Activated CD8-positive, alpha-beta T cell treated with anti-CD3 and anti-CD28 coated beads, Interleukin-2, amount 10 ng/mL, durations not matched to agents 7 days and 5 days (primary cell): ENCODE results near the gene LTO1. TPM values are rescaled to one million over a fixed set of nuclear protein-coding genes. Genes with fewer than 3 reads are reported as not detected.
"Not testable (repeated sequence)": the region's sequence is repeated elsewhere in the genome, so short reads cannot be mapped to it uniquely, and the experiment has no call there.

ENCODE experiments used
- ATAC-seq: fragments of 150-1000 bp; cut with Tn5 transposase; one replicate; pipeline ENCODE4 v1.10.0; 2021; ENCODE audit warnings: moderate library complexity
- CTCF ChIA-PET: fragments of 350-600 bp; sonication (Branson Sonifier 250); formaldehyde crosslinking; loops from one replicate; lab custom pipeline; 2021; ENCODE audit warnings: antibody characterized with exemption; lab: Charles Lee
- POLR2A ChIA-PET: fragments of 350-600 bp; sonication (Branson Sonifier 250); formaldehyde crosslinking; loops from one replicate; lab custom pipeline; 2021; ENCODE audit warnings: antibody characterized with exemption; lab: Charles Lee
- DNase-seq: peaks from one replicate; pipeline ENCODE4 v3.0.0-alpha.2; 2020
- H3K27ac Mint-ChIP-seq: one replicate; pipeline ENCODE4 v1.8.0; 2021; ENCODE audit warnings: mild to moderate bottlenecking, mixed read lengths
- H3K27me3 Mint-ChIP-seq: one replicate; pipeline ENCODE4 v1.8.0; 2021; ENCODE audit warnings: low read depth, mixed read lengths
- H3K36me3 Mint-ChIP-seq: one replicate; pipeline ENCODE4 v1.8.0; 2021; ENCODE audit warnings: low read depth, mixed read lengths
- H3K4me1 Mint-ChIP-seq: one replicate; pipeline ENCODE4 v1.8.0; 2021; ENCODE audit warnings: low read depth, mixed read lengths
- H3K4me3 Mint-ChIP-seq: one replicate; pipeline ENCODE4 v1.8.0; 2021; ENCODE audit warnings: mild to moderate bottlenecking, mixed read lengths
- H3K9me3 Mint-ChIP-seq: one replicate; pipeline ENCODE4 v1.8.0; 2022; ENCODE audit warnings: mixed read lengths; ENCODE audit not compliant: insufficient read depth
- total RNA-seq, 2 experiments: library from RNA; stranded (reverse); gene quantifications; one replicate each; pipeline ENCODE4 v1.2.3, GENCODE V29; 2021

LTO1 gene
- total RNA-seq, 2 experiments from 2014 or later: 21.0 to 23.0 TPM

DNA sequence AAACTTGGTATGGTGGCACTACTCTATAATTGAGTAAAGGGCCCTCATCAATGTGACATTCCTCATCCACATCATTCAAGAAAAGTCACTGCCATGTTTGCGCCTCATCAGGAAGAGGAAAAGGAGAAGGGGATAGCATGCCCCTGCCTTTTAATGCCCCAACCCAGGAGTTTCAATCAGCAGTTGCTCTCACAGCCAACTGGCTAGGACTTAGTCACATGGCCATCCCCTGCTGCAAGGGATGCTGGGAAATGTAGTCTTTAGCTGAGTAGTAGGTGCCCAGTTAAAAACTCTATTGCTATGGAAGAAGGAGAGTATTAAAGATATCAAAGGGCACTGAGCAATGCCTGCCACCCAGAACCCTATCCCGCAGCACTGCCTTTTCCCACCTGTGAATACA, 45.1 kb downstream of the LTO1 start:
- ChIA-PET POLR2A (no interaction called here), CTCF (no interaction called here)
- no peaks in the 10 kb centered on the region for H3K4me1 Mint-ChIP-seq
- H3K27ac Mint-ChIP-seq: no peak overlapping the region
- no peak overlapping the region for H3K4me3 Mint-ChIP-seq
- no peaks in the 10 kb centered on the region for H3K36me3 Mint-ChIP-seq
- ATAC-seq (no peak), DNase-seq (no peak)
- peaks cover 40% of the 10 kb centered on the region for H3K27me3 Mint-ChIP-seq
- H3K9me3 Mint-ChIP-seq: no peaks in the 10 kb centered on the region

GRCh38 chr11:69627551-69627950, 47.6 kb downstream of the LTO1 start:
- ChIA-PET CTCF (no interaction called here), POLR2A (no interaction called here)
- Mint-ChIP-seq H3K36me3 (no peaks in the 10 kb centered on the region), H3K9me3 (no peaks in the 10 kb centered on the region), H3K27ac (no peak overlapping the region), H3K27me3 (peaks cover 29% of the 10 kb centered on the region), H3K4me1 (no peaks in the 10 kb centered on the region), H3K4me3 (no peak overlapping the region)
- no peak for ATAC-seq
- no peak for DNase-seq

DNA sequence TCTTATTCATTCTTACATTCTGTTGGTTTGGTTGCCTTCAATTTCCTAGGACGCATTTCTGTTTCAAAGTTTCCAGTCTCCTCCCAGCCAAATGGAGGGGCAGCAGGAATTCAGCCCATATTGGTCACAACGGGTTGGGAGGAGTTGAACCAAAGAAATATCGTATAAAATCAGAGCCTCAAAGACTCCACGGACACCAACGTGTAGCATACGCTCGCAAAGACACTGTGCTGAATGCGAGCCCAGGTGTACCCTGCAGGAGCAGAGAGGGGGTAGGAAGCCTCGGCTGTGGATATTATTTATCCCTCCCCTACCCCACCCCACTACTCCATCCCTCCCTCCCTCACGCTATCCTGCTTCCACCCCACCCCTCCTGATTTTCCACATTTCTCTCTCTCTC, 49.7 kb downstream of the LTO1 start:
- POLR2A ChIA-PET: no interaction called here
- no peak overlapping the region for H3K4me3 Mint-ChIP-seq
- no peaks in the 10 kb centered on the region for H3K9me3 Mint-ChIP-seq

GRCh38 chr11:69624293-69624692, 50.9 kb downstream of the LTO1 start:
- no peak overlapping the region for H3K27ac Mint-ChIP-seq
- ATAC-seq: no peak
- DNase-seq: no peak
- H3K36me3 Mint-ChIP-seq: no peaks in the 10 kb centered on the region
- H3K27me3 Mint-ChIP-seq: peaks cover 19% of the 10 kb centered on the region
- POLR2A ChIA-PET: no interaction called here
- CTCF ChIA-PET: no interaction called here
- H3K9me3 Mint-ChIP-seq: no peaks in the 10 kb centered on the region
- H3K4me1 Mint-ChIP-seq: no peaks in the 10 kb centered on the region
- H3K4me3 Mint-ChIP-seq: no peak overlapping the region

More for the DNA sequence above, 49.7 kb downstream of the LTO1 start:
- no peak overlapping the region for H3K27ac Mint-ChIP-seq
- CTCF ChIA-PET: no interaction called here
- no peaks in the 10 kb centered on the region for H3K4me1 Mint-ChIP-seq
- H3K27me3 Mint-ChIP-seq: peaks cover 21% of the 10 kb centered on the region
- ATAC-seq (no peak), DNase-seq (no peak)
- H3K36me3 Mint-ChIP-seq: no peaks in the 10 kb centered on the region

DNA sequence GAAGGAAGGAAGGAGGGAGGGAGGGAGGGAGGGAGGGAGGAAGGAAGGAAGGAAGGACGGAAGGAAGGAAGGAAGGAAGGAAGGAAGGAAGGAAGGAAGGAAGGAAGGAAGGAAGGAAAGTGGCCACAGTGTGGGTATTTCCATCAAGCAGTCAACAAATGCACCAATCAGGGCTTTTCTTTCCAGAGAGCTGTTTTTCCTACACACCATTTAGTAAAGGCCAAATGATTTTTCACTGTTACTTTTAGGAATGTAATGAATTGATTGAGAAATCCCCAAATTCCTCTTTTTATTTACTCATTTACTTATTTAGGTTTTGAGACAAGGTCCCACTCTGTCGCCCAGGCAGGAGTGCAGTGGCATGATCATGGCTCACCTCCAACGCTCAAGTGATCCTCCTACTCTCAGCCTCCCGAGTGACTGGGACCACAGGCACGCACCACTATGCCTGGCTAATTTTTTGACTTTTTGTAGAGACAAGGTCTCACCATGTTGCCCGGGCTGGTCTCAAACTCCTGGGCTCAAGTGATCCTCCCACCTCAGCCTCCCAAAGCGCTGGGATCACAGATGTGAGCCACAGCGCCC, 53.0 kb downstream of the LTO1 start:
- POLR2A ChIA-PET, ATAC-seq, CTCF ChIA-PET, H3K9me3 Mint-ChIP-seq, H3K27ac Mint-ChIP-seq, H3K36me3 Mint-ChIP-seq, H3K4me1 Mint-ChIP-seq, DNase-seq, H3K4me3 Mint-ChIP-seq: not testable (repeated sequence)
- peaks cover 16% of the 10 kb centered on the region for H3K27me3 Mint-ChIP-seq

- H3K4me3 Mint-ChIP-seq: no peak overlapping the region
- H3K36me3 Mint-ChIP-seq: no peaks in the 10 kb centered on the region
- peaks cover 11% of the 10 kb centered on the region for H3K27me3 Mint-ChIP-seq
- ChIA-PET POLR2A (interaction anchor here (0.6 kb wide), 1 partner anchor 54 kb away, joined by 3 read pairs; the partner anchor contains the start of gene LTO1), CTCF (no interaction called here)
- H3K9me3 Mint-ChIP-seq: no peaks in the 10 kb centered on the region
- ATAC-seq (no peak), DNase-seq (no peak)
- no peaks in the 10 kb centered on the region for H3K4me1 Mint-ChIP-seq
- H3K27ac Mint-ChIP-seq: no peak overlapping the region
These were observed 54.4 kb downstream of the LTO1 start for GRCh38 chr11:69620683-69621290.

DNA sequence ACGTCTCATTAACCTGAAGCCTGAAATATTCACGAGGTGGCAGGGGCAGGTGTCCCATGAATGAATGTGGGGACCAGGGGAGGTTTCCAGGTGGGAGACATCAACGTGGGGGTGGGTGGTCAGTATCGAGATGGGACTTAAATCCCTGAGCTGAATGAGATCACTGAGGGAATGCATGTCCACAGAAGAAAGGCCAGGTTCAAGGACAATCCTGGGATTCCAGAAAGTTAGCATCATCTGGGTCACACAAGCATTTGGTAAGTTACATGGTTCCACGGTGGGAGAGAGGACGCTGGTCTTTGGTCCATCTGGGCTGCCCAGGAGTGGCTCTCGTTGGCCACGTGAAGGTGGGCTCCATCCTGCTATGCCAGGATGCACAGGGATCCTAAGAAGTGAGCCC, 56.9 kb downstream of the LTO1 start:
- CTCF ChIA-PET: no interaction called here
- no peaks in the 10 kb centered on the region for H3K9me3 Mint-ChIP-seq
- POLR2A ChIA-PET: no interaction called here

GRCh38 chr11:69617682-69618081, 57.5 kb downstream of the LTO1 start:
- Mint-ChIP-seq H3K4me1 (no peaks in the 10 kb centered on the region), H3K36me3 (no peaks in the 10 kb centered on the region), H3K9me3 (no peaks in the 10 kb centered on the region), H3K4me3 (no peak overlapping the region), H3K27ac (no peak overlapping the region), H3K27me3 (no peaks in the 10 kb centered on the region)
- DNase-seq (no peak), ATAC-seq (no peak)
- CTCF ChIA-PET: no interaction called here
- POLR2A ChIA-PET: no interaction called here

More for the DNA sequence above, 56.9 kb downstream of the LTO1 start:
- Mint-ChIP-seq H3K27ac (no peak overlapping the region), H3K27me3 (no peaks in the 10 kb centered on the region), H3K4me3 (no peak overlapping the region), H3K36me3 (no peaks in the 10 kb centered on the region), H3K4me1 (no peaks in the 10 kb centered on the region)
- no peak for DNase-seq
- no peak for ATAC-seq

DNA sequence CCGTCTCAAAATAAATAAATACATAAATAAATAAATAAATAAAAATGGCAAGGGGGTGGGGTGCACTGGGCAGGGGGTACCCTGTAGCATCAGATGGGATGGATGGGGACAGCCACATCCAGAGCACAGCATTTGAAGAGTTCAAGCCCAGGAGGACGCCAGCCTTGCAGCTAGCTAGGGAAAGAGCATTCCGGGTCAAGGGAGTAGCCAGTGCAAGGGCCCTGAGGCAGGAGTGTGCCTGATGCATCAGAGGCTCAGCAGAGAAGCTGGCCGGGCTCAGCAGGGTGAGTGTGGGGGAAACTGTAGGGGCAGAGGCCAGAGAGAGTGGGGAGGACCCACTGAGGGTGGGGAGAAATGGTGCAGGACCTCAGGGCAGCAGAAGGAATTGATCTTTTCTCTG, 57.9 kb downstream of the LTO1 start:
- no peaks in the 10 kb centered on the region for H3K36me3 Mint-ChIP-seq
- no peaks in the 10 kb centered on the region for H3K27me3 Mint-ChIP-seq
- DNase-seq: no peak
- CTCF ChIA-PET: no interaction called here
- no peaks in the 10 kb centered on the region for H3K4me1 Mint-ChIP-seq
- POLR2A ChIA-PET: no interaction called here
- no peak overlapping the region for H3K4me3 Mint-ChIP-seq
- no peak overlapping the region for H3K27ac Mint-ChIP-seq
- ATAC-seq: no peak
- H3K9me3 Mint-ChIP-seq: no peaks in the 10 kb centered on the region

Other genes starting within 250 kb of the LTO1 start
- gene LINC01488, start 193.7 kb downstream of the LTO1 start, total RNA-seq: not detected
- under 1 TPM in 1 of 2 experiments, not detected in 1; 0.68 TPM for gene CCND1, start 34.2 kb downstream of the LTO1 start, total RNA-seq
- gene FGF19, start 28.7 kb upstream of the LTO1 start, total RNA-seq: not detected
- not detected for gene FGF4, start 100.0 kb upstream of the LTO1 start, total RNA-seq
- not detected for gene FGF3, start 144.1 kb upstream of the LTO1 start, total RNA-seq